Ishikawa (cell line): ENCODE results near the gene SYT7.

ENCODE experiments used
- CREB1 ChIP-seq: IDR thresholded peaks from 2 replicates; pipeline ENCODE4 v1.6.1; 2012; ENCODE audit warnings: low read depth
- EGR1 ChIP-seq: IDR thresholded peaks from 2 replicates; pipeline ENCODE4 v1.6.1; 2012
- EP300 ChIP-seq: IDR thresholded peaks from 2 replicates; pipeline ENCODE4 v1.6.1; 2012; ENCODE audit warnings: borderline replicate concordance
- FOXM1 ChIP-seq: IDR thresholded peaks from 2 replicates; pipeline ENCODE4 v1.6.1; 2012; ENCODE audit warnings: low read depth, borderline replicate concordance
- RAD21 ChIP-seq: IDR thresholded peaks from 2 replicates; pipeline ENCODE4 v1.6.1; 2012; ENCODE audit warnings: low read depth
- REST ChIP-seq: IDR thresholded peaks from 2 replicates; pipeline ENCODE4 v1.6.1; 2012; ENCODE audit warnings: low read depth, mild to moderate bottlenecking
- TAF1 ChIP-seq: IDR thresholded peaks from 2 replicates; pipeline ENCODE4 v1.6.1; 2012; ENCODE audit warnings: low read depth, mild to moderate bottlenecking
- TCF12 ChIP-seq: IDR thresholded peaks from 2 replicates; pipeline ENCODE4 v1.6.1; 2012; ENCODE audit warnings: low read depth
- TEAD4 ChIP-seq: IDR thresholded peaks from 2 replicates; pipeline ENCODE4 v1.6.1; 2012
- YY1 ChIP-seq: IDR thresholded peaks from 2 replicates; pipeline ENCODE4 v1.6.1; 2012; ENCODE audit warnings: low read depth
- ZBTB7A ChIP-seq: IDR thresholded peaks from 2 replicates; pipeline ENCODE4 v1.6.1; 2012; ENCODE audit warnings: low read depth

GRCh38 chr11:61554172-61554988, 26.5 kb downstream of the SYT7 start:
- TF ChIP-seq TAF1 (no peak), YY1 (no peak), EGR1 (no peak), FOXM1 (no peak), CREB1 (no peak), TCF12 (no peak), TEAD4 (no peak), EP300 (no peak), RAD21 (no peak), REST (no peak), ZBTB7A (no peak)
